RWPE2 (cell line): ENCODE results near the gene CD84.
"Not testable (repeated sequence)": the region's sequence is repeated elsewhere in the genome, so short reads cannot be mapped to it uniquely, and the experiment has no call there.

ENCODE experiments used
- ATAC-seq: fragments of 200-7000 bp; cut with Tn5 transposase; 3 replicates; pipeline ENCODE4 v1.9.1; 2021; ENCODE audit warnings: low read depth
- DNase-seq: peaks from one replicate; pipeline ENCODE4 v3.0.0-alpha.2; 2020; ENCODE audit warnings: low spot score
- H3K27ac ChIP-seq: fragments of 450-650 bp; 2 replicates; pipeline ENCODE4 v1.5.1; 2017; ENCODE audit warnings: mild to moderate bottlenecking; ENCODE audit not compliant: poor library complexity, severe bottlenecking
- H3K27me3 ChIP-seq: fragments of 250-450 bp; sonication (Bioruptor Pico); 2 replicates; pipeline ENCODE4 v1.5.1; 2021; ENCODE audit warnings: mild to moderate bottlenecking, moderate library complexity; ENCODE audit not compliant: insufficient read depth, poor library complexity, severe bottlenecking
- H3K36me3 ChIP-seq: fragments of 250-450 bp; sonication (Bioruptor Pico); 2 replicates; pipeline ENCODE4 v1.5.1; 2020; ENCODE audit warnings: low read depth, mild to moderate bottlenecking, moderate library complexity
- H3K4me1 ChIP-seq: fragments of 250-450 bp; sonication (Bioruptor Pico); 2 replicates; pipeline ENCODE4 v1.5.1; 2021; ENCODE audit warnings: mild to moderate bottlenecking, moderate library complexity; ENCODE audit not compliant: insufficient read depth, poor library complexity, severe bottlenecking
- H3K4me3 ChIP-seq: fragments of 250-450 bp; sonication (Bioruptor Pico); 2 replicates; pipeline ENCODE4 v1.5.1; 2021; ENCODE audit warnings: mild to moderate bottlenecking, moderate library complexity; ENCODE audit not compliant: severe bottlenecking
- H3K9me3 ChIP-seq: fragments of 250-450 bp; sonication (Bioruptor Pico); 2 replicates; pipeline ENCODE4 v1.5.1; 2021; ENCODE audit warnings: mild to moderate bottlenecking, moderate library complexity; ENCODE audit not compliant: severe bottlenecking
- CTCF ChIP-seq: fragments of 450-650 bp; IDR thresholded peaks from one replicate; pipeline ENCODE4 v1.5.1; 2017; ENCODE audit warnings: mild to moderate bottlenecking, moderate library complexity; ENCODE audit not compliant: poor library complexity, severe bottlenecking

The CD84 gene

GRCh38 chr1:160567858-160568682, 11.2 kb downstream of the CD84 start:
- TF ChIP-seq CTCF = no peak
- DNase-seq = no peak
- Histone ChIP-seq H3K36me3 (no peaks in the 10 kb centered on the region), H3K27me3 (no peaks in the 10 kb centered on the region), H3K9me3 (no peaks in the 10 kb centered on the region), H3K4me3 (no peak overlapping the region), H3K27ac (no peak overlapping the region), H3K4me1 (no peaks in the 10 kb centered on the region)
- ATAC-seq = no peak

GRCh38 chr1:160567341-160567740, 12.0 kb downstream of the CD84 start:
- no peaks in the 10 kb centered on the region for H3K36me3 ChIP-seq
- no peaks in the 10 kb centered on the region for H3K4me1 ChIP-seq
- no peaks in the 10 kb centered on the region for H3K9me3 ChIP-seq
- no peak overlapping the region for H3K27ac ChIP-seq
- H3K27me3 ChIP-seq = no peaks in the 10 kb centered on the region
- TF ChIP-seq CTCF = no peak
- DNase-seq = no peak
- ATAC-seq = no peak
- H3K4me3 ChIP-seq = no peak overlapping the region

GRCh38 chr1:160565564-160565963, 13.7 kb downstream of the CD84 start:
- DNase-seq = no peak

GRCh38 chr1:160563230-160563629, 16.1 kb downstream of the CD84 start:
- H3K36me3 ChIP-seq, H3K9me3 ChIP-seq, DNase-seq, ATAC-seq, H3K4me3 ChIP-seq, H3K27ac ChIP-seq, H3K4me1 ChIP-seq: not testable (repeated sequence)
- H3K27me3 ChIP-seq = peaks cover 11% of the 10 kb centered on the region

More at GRCh38 chr1:160565564-160565963, 13.7 kb downstream of the CD84 start:
- Histone ChIP-seq H3K4me1 (no peaks in the 10 kb centered on the region), H3K9me3 (no peaks in the 10 kb centered on the region), H3K27me3 (no peaks in the 10 kb centered on the region), H3K36me3 (no peaks in the 10 kb centered on the region), H3K27ac (no peak overlapping the region), H3K4me3 (no peak overlapping the region)
- ATAC-seq = no peak
- no peak for TF ChIP-seq CTCF

- not testable (repeated sequence) for DNase-seq, H3K4me3 ChIP-seq, H3K36me3 ChIP-seq, H3K9me3 ChIP-seq, H3K27ac ChIP-seq, ATAC-seq, H3K4me1 ChIP-seq
- peaks cover 11% of the 10 kb centered on the region for H3K27me3 ChIP-seq
These were observed 16.6 kb downstream of the CD84 start for GRCh38 chr1:160562745-160563144.

GRCh38 chr1:160560806-160561205, 18.5 kb downstream of the CD84 start:
- Histone ChIP-seq H3K4me3 (no peak overlapping the region), H3K27ac (no peak overlapping the region), H3K4me1 (no peaks in the 10 kb centered on the region), H3K36me3 (no peaks in the 10 kb centered on the region), H3K9me3 (no peaks in the 10 kb centered on the region), H3K27me3 (peaks cover 11% of the 10 kb centered on the region)
- ATAC-seq = no peak
- no peak for DNase-seq
- no peak for TF ChIP-seq CTCF
